NCI-H345 (cell line): ENCODE data around the gene C1orf105.
"Not testable (repeated sequence)": the region's sequence is repeated elsewhere in the genome, so short reads cannot be mapped to it uniquely, and the experiment has no call there.

Source experiments
- DNase-seq: peaks from one replicate; lab custom pipeline; 2025; lab: John Stamatoyannopoulos, UW

The C1orf105 gene

GRCh38 chr1:172427191-172427590, 6.7 kb downstream of the C1orf105 start:
- no peak for DNase-seq

GRCh38 chr1:172429331-172430127, 9.0 kb downstream of the C1orf105 start:
- peak; percentile 53 for DNase-seq

- DNase-seq: no peak
Observed at GRCh38 chr1:172430128-172430454, 9.6 kb downstream of the C1orf105 start.

GRCh38 chr1:172431204-172431603, 10.7 kb downstream of the C1orf105 start:
- no peak for DNase-seq

- peak; percentile 8 for DNase-seq
Observed at GRCh38 chr1:172431721-172432192, 11.3 kb downstream of the C1orf105 start.

GRCh38 chr1:172437183-172437582, 16.7 kb downstream of the C1orf105 start:
- DNase-seq: not testable (repeated sequence)

GRCh38 chr1:172442404-172442803, 21.9 kb downstream of the C1orf105 start:
- no peak for DNase-seq

- DNase-seq: no peak
Observed at GRCh38 chr1:172442843-172443565, 22.5 kb downstream of the C1orf105 start.

GRCh38 chr1:172443666-172444453, 23.4 kb downstream of the C1orf105 start, which contains the start of gene PIGC:
PIGC (minus strand) TSS chr1:172444069; CDS start chr1:172442622, 1,447 bp downstream.
- peak; percentile 92 for DNase-seq

- DNase-seq: no peak
Observed at GRCh38 chr1:172446547-172446946, 26.1 kb downstream of the C1orf105 start.

- DNase-seq: no peak
Observed at GRCh38 chr1:172447641-172448040, 27.2 kb downstream of the C1orf105 start.

GRCh38 chr1:172448995-172449584, 28.6 kb downstream of the C1orf105 start:
- DNase-seq: no peak

- peak; percentile 46 for DNase-seq
Observed at GRCh38 chr1:172449585-172450523, 29.4 kb downstream of the C1orf105 start.

GRCh38 chr1:172450524-172450885, 30.0 kb downstream of the C1orf105 start:
- DNase-seq: peak; percentile 50

GRCh38 chr1:172451002-172451443, 30.5 kb downstream of the C1orf105 start:
- no peak for DNase-seq

GRCh38 chr1:172452536-172453152, 32.2 kb downstream of the C1orf105 start:
- no peak for DNase-seq

- DNase-seq: no peak
Observed at GRCh38 chr1:172453153-172453545, 32.7 kb downstream of the C1orf105 start.

GRCh38 chr1:172453607-172454006, 33.1 kb downstream of the C1orf105 start:
- no peak for DNase-seq

- DNase-seq: no peak
Observed at GRCh38 chr1:172455451-172455850, 35.0 kb downstream of the C1orf105 start.

- DNase-seq: no peak
Observed at GRCh38 chr1:172456344-172456769, 35.9 kb downstream of the C1orf105 start.
